ENCODE data around the gene FBXW8. TPM values are rescaled to one million over a fixed set of nuclear protein-coding genes. Genes with fewer than 3 reads are reported as not detected.

The FBXW8 gene
- polyA plus RNA-seq, 2 of the 4 experiments (the other 2 are of a cell fraction) = 9.8 to 15.7 TPM

- 9% methylated on average over 29 of the region's 29 CpGs for WGBS (ENCODE audit: missing lambda C conversion rate)
- TF ChIP-seq PHF8 (IDR thresholded peaks at IDR 0.05; ENCODE audit: borderline replicate concordance, low read depth) (no peak), HOXA7 (CRISPR knock-in tag; IDR thresholded peaks at IDR 0.05) (no peak), EP300 (IDR thresholded peaks at IDR 0.05) (no peak), KDM5A (IDR thresholded peaks at IDR 0.05) (no peak), HOXB5 (CRISPR knock-in tag; IDR thresholded peaks at IDR 0.05) (no peak), NR3C1 (IDR thresholded peaks at IDR 0.05) (no peak), EHMT2 (IDR thresholded peaks at IDR 0.05; ENCODE audit: low read depth) (no peak), E2F6 (IDR thresholded peaks at IDR 0.05; ENCODE audit: borderline replicate concordance, low read depth) (no peak), RCOR1 (IDR thresholded peaks at IDR 0.05; ENCODE audit: low read depth, low read length) (no peak), HEYL (CRISPR knock-in tag; IDR thresholded peaks at IDR 0.05) (no peak), RFX5 (IDR thresholded peaks at IDR 0.05) (no peak)
- peaks cover 24% of the 10 kb centered on the region for H3K4me1 ChIP-seq
- ATAC-seq (peak in 1 of 2 experiments; percentile 5; a peak in 3 of 6 replicates), DNase-seq (ENCODE audit: low read depth in 1 of 2, low spot score in 1 of 2) (no peak), FAIRE-seq (no peak)
- H3K4me2 ChIP-seq = peak overlapping the region; percentile 89
- H3K9me3 ChIP-seq = no peaks in the 10 kb centered on the region
- H3K27ac ChIP-seq = peak overlapping the region; percentile 68 to 87; a peak in 5 of 6 replicates
- ChIA-PET CTCF (interaction anchor here (0.6 to 3.7 kb wide), 33 partner anchors 9 to 452 kb away, joined by 3 to 22 read pairs (median 3); no protein-coding TSS in a partner anchor), POLR2A (interaction anchor here (0.6 to 1.5 kb wide), 3 partner anchors 19 to 149 kb away, joined by 3 to 4 read pairs (median 3); no protein-coding TSS in a partner anchor)
- peak overlapping the region; percentile 47 for H3K4me3 ChIP-seq
Observed at GRCh38 chr12:116881877-116882507, 28.8 kb upstream of the FBXW8 start.

- DNase-seq (ENCODE audit: low read depth in 1 of 2, low spot score in 1 of 2) (peak; percentile 65 to 75), ATAC-seq (peak; percentile 51 to 77; a peak in 5 of 6 replicates), FAIRE-seq (no peak)
- Histone ChIP-seq H3K4me2 (peak overlapping the region; percentile 89; the same call in 2 of the 3 replicates), H3K27ac (no peak overlapping the region), H3K4me3 (no peak overlapping the region), H3K4me1 (peaks cover 24% of the 10 kb centered on the region), H3K9me3 (no peaks in the 10 kb centered on the region)
- POLR2A ChIA-PET = no interaction called here
- TF ChIP-seq HMGXB4 (CRISPR knock-in tag; IDR thresholded peaks at IDR 0.05; ENCODE audit: borderline replicate concordance) (no peak), REST (IDR thresholded peaks at IDR 0.05) (no peak), KDM5A (IDR thresholded peaks at IDR 0.05) (no peak), ATOH8 (CRISPR knock-in tag; IDR thresholded peaks at IDR 0.05; ENCODE audit: low read depth) (no peak), RAD21 (conservative IDR thresholded peaks at IDR 0.05 in 1 of 2, IDR thresholded peaks at IDR 0.05 in 1 of 2) (peak; percentile 66 to 80), E2F6 (IDR thresholded peaks at IDR 0.05; ENCODE audit: borderline replicate concordance, low read depth) (no peak), RARB (CRISPR knock-in tag; IDR thresholded peaks at IDR 0.05) (no peak), KDM1A (IDR thresholded peaks at IDR 0.05; ENCODE audit: low read depth) (no peak), POLR2A (IDR thresholded peaks at IDR 0.05; ENCODE audit: low read length) (no peak), NPAS2 (CRISPR knock-in tag; IDR thresholded peaks at IDR 0.05; ENCODE audit: borderline replicate concordance) (no peak), TP53 (CRISPR knock-in tag; IDR thresholded peaks at IDR 0.05) (no peak), SMC3 (IDR thresholded peaks at IDR 0.05) (peak; percentile 43; the same call in 2 of the 3 replicates), CTCF (IDR thresholded peaks at IDR 0.05) (peak; percentile 55), EHMT2 (IDR thresholded peaks at IDR 0.05; ENCODE audit: low read depth) (no peak)
- 20% methylated on average over 6 of the region's 6 CpGs for WGBS (ENCODE audit: missing lambda C conversion rate)
- CTCF ChIA-PET = interaction anchor here (0.6 to 3.7 kb wide), 28 partner anchors 8 to 453 kb away, joined by 3 to 22 read pairs (median 4); no protein-coding TSS in a partner anchor
Observed at GRCh38 chr12:116882742-116883141, 28.0 kb upstream of the FBXW8 start.
